GM21825 (cell line): ENCODE data around the gene FHL2.

Experiments used
- ATAC-seq: cut with Tn5 transposase; IDR thresholded peaks from one replicate; pipeline ENCODE4 v1.9.1; 2021; ENCODE audit warnings: mild to moderate bottlenecking, moderate library complexity; ENCODE audit not compliant: unreplicated experiment

The FHL2 gene

GRCh38 chr2:105321875-105322646, 76.8 kb downstream of the FHL2 start:
- ATAC-seq = no peak

- ATAC-seq = no peak
Observed at GRCh38 chr2:105320651-105321215, 78.1 kb downstream of the FHL2 start.

- no peak for ATAC-seq
Observed at GRCh38 chr2:105317937-105318336, 80.9 kb downstream of the FHL2 start.

- ATAC-seq = peak; percentile 52
Observed at GRCh38 chr2:105315314-105315713, 83.5 kb downstream of the FHL2 start.

- ATAC-seq = no peak
Observed at GRCh38 chr2:105313877-105314276, 85.0 kb downstream of the FHL2 start.
